ENCODE measurements around the gene USP38.

- TF ChIP-seq FOXA1 (IDR thresholded peaks at IDR 0.05) (no peak), L3MBTL2 (conservative IDR thresholded peaks at IDR 0.05) (no peak), FOXM1 (IDR thresholded peaks at IDR 0.05; ENCODE audit: borderline replicate concordance) (no peak), PKNOX1 (IDR thresholded peaks at IDR 0.05) (no peak)
Measured at GRCh38 chr4:143252478-143252877, 67.8 kb downstream of the USP38 start.
